Activated CD4-positive, alpha-beta T cell treated with anti-CD3 and anti-CD28 coated beads for 24 hours (primary cell): Measurements from ENCODE around the gene ARPC5L.
A peak's percentile ranks its signal among the peaks of the same experiment; 100 is the strongest.
"Not testable (repeated sequence)": the region's sequence is repeated elsewhere in the genome, so short reads cannot be mapped to it uniquely, and the experiment has no call there.

Experiments used
- DNase-seq, 2 donors: peaks; one replicate each; pipeline ENCODE4 v3.0.0-alpha.2; 2020; ENCODE audit warnings: low read depth in 2 of 2

Gene ARPC5L

DNA sequence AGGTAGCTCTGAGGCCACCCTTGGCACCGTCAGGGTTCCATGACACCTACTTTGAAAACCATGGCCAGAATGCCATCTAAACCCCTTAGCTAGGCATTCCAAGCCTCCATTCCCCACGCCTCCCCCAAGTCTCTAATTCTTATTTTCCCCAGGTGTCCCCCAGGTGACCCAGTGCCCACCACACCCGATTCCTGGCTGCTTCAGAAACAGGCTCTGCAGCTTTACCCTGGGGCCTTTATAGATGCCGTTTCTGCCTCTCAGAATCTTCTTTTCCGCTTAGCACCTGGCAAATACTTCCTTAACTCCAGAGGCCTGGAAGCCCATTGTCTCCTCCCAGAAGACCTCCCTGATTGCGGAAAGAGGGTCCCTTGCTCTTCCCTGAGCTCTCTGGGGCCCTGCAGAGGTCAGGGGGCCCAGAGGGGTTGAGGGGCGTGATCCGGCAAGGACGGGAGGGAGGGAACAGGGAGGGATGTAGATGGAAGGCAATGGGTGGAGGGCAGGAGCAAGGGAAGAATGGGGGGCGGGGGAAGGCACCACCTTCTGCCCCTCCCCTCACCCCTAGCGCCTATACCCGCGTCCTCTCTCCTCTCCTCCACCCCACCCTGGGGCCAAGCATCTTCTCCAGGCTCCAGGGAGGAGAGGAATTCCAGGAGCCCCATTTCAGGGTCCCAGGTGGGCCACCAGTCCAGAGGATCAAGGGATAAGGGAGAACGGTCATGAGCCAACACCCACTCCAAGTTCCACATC, 20.7 kb upstream of the ARPC5L start:
- DNase-seq, result no peak

DNA sequence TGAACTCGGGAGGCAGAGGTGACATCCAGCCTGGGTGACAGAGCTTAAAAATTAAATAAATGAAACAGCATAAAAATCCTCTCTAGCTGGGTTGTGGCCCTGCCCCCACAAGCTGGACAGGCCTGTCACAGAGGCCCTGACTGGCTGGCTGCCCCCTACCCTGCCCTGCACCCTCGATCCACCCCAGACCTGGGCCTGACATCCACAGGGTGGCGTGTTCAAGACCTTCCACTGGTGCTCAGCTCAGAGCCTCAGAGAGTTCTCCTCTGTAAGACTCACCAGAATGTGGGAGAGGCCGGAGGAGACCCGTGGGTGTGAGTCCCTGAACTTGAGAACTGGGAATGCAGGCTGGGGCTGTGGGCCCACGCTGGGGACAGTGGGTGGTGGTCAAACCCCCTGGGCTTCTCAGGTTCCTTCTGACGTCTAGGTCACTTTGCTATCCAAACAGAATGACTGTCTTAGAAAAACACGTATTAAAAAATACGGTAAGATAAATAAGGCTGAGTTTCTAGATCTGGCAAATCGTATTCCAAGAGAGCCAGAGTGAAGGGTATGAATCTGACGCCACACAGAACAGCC, 18.4 kb upstream of the ARPC5L start:
- no peak for DNase-seq

DNA sequence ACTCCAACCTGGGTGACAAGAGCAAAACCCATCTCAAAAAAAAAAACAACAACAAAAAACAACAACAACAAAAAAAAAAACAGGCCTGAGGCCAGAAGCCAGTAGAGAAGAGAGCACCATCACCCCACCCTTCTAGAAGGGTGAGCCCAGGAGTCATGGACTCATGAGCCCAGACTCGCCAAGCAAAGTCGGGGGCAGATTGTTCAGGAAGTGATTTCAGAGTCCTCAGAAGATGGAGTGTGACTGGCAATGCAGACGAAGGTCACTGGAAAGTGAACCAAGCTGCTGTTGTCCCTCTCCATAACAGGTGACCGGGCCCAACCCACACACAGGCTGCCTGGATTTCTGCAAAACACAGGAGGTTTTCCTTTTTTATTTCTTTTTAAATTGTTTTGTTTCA, 17.6 kb upstream of the ARPC5L start:
- DNase-seq, result no peak

DNA sequence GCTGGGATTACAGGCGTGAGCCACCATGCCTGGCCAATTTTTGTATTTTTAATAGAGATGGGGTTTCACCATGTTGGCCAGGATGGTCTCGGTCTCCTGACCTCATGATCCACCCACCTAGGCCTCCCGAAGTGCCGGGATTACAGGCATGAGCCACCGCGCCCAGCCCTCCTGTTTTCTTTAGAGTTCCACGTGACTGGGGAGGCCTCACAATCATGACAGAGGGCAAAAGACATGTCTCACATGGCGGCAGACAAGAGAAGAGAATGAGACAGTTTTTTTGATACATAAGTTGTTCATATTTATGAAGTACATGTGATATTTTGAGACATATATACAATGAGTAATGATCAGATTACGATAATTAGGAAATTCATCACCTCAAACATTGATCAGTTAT, 15.5 kb upstream of the ARPC5L start:
- DNase-seq, result not testable (repeated sequence)

DNA sequence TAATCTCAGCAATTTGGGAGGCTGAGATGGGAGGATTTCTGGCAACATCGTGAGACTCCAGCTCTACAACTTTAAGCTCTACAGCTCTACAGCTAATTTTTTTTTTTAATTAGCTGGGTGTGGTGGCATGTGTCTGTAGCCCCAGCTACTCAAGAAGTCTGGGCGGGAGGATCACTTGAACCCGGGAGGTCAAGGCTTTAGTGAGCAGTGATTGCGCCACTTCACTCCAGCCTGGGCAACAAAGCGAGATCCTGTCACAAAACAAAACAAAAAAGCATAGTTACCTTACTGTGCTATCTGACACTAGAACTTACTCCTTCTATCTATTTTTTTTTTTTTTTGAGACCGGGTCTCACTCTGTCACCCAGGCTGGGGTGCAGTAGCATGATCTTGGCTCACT, 15.0 kb upstream of the ARPC5L start:
- DNase-seq, result no peak

DNA sequence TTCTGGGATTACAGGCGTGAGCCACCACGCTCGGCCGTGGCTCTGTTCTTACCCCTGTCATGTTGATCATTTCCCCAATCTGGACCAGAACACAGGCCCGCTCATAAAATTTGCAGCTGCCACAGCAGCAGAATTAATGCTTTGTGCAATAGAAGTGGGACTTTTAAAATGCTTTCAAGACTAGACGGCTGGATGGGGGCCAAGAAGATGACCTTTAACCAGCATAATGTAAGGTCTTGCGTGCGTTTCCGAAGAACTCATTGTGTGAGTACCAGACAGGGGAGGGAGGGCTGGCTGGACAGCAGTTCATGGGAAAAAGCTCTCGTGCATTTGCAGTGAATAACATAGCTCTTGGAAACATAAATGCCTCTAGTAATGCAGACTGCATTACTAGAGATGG, 12.1 kb upstream of the ARPC5L start:
- DNase-seq, result no peak

DNA sequence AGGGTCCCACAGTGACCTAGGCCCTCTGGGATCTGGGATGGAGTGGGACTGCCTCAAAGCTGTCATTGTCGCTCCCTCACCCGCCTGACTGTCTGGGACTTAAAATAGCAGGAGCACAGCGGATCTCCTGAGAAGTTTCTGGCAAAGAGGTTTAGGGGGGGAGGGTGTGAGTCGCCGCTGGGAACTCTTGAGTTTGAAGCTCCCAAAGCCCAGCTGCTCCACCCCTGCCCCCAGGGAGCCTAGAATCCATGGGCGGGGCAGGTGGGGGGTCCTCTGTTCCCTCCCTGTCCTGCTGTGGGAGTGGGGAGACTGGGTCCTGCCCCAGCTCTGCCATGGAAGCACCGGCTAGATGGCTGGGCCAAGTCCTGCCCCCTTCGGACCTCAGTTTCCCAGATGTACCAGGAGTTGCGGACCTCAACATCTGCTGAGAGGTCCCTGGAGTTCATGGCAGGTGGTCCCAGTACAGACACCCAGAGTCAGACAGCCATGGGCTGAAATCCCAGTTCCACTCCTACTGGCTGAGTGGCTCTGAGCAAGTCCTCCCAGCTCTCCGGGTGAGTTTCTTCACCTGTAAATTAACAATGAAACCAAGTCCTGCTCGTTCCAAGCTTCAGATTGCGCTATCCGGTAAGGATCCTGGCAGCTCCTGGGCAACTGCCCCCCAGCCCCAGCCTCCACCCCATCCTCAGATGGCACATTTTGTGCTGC, 9.7 kb upstream of the ARPC5L start:
- no peak for DNase-seq

DNA sequence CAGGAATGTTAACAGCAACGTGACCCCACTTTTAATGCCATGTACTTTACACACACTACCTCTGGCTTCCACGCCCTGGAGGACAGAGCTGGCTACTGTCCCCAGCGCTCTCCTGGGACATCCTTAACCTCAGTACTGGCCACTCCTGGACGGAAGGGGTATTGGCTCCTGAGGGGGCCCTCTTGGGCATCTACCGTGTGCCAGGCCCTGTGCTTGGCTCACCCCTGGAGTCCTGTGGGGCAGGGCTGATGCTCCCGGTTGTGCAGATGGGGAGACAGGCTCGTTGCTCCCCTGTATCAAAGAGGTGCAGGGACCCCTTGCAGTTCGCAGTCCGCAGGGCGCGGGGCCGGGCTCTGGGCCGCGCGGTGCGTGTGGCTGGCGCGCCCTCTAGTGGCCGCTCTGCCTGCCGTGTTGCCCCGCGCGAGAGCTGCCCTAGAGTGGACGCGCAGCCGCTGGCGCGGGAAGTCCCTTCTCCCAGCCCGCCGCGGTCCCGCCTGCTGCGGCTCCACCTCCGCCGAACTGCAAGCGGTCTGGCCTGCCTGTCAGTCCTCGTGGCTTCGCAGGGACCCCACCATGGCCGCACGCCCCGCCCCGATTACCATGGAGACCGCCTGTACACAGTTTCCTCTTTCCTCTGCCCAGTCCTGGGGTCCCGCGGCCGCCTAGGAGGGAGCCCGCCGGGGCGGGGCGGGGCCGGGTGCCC, 8.9 kb upstream of the ARPC5L start, which contains the start of gene WDR38:
TSS of gene WDR38 (plus strand) at position 632 of the 703 bp plus-strand sequence. CDS start 72 bp downstream, outside the sequence.
- DNase-seq, result peak; percentile 56 to 62

DNA sequence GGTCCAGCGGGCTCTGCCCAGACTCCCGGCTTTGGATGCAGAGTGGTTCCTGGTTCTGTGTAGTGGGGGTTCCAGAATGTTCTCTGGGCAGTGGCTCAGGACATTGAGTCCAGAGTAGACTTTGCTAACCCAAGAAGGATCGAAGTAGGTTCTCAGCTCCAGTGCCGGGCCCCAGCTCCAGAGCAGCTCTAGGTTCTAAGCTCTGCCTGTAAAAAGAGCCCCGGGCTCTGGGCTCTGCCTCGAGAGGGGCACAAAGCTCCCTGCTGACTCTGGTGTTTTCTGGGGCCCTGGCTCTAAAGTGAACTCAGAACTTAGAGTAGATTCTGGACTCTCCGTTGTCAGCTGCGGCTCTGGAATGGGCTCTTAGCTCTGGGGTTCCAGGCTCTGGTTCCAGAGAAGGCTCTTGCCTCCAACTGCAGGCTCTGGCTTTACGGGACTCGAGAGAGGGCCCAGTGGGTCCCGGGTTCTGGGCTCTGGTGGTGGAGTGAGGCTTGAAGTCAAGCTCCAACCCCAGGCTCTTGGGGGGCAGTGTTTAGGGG, 8.3 kb upstream of the ARPC5L start:
- no peak for DNase-seq

DNA sequence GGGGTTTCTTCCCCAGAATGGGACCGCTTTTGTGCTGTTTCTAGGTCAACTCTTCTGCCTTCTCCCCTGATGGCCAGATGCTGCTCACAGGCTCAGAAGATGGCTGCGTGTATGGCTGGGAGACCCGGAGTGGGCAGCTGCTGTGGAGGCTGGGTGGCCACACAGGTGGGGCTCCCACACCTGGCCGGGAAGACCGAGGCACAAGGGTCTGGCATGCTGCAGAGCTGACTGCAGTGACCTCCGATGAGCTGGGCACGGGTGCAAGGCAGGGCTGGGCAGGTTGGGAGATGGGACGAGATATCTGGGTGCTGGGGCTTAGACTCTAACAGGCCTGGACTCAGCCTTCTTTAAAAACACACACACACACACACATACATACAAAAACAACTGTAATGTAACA, 7.8 kb upstream of the ARPC5L start:
- no peak for DNase-seq

DNA sequence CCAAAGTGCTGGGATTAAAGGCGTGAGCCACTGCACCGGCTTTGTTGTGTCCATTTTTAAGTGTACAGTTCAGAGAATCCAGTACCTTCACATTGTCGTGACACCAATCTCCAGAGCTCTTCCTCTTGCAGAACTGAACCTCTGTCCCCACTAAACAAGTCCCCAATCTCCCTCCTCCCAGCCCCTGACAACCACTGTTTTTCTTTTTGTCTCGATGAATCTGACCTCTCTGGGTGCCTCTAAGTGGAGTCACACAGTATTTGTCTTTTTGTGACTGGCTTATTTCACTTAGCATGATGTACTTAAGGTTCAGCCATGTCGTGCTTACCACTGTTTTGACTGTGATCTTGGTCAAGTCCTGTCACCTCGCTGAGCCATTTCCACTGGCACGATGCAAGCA, 7.1 kb upstream of the ARPC5L start:
- no peak for DNase-seq

DNA sequence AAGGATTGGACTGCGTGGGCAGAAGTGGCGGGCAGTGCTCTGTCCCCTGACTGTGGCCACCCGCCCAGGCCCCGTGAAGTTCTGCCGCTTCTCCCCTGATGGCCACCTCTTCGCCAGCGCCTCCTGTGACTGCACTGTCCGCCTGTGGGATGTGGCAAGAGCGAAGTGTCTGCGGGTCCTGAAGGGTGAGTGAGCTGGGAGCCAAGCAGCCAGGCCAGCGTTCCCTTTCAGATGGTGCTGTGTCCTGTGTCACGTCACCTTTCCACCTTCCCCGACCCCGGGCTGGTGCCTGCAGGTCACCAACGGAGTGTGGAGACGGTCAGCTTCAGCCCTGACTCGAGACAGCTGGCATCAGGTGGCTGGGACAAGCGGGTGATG, 6.4 kb upstream of the ARPC5L start:
- DNase-seq, result no peak

DNA sequence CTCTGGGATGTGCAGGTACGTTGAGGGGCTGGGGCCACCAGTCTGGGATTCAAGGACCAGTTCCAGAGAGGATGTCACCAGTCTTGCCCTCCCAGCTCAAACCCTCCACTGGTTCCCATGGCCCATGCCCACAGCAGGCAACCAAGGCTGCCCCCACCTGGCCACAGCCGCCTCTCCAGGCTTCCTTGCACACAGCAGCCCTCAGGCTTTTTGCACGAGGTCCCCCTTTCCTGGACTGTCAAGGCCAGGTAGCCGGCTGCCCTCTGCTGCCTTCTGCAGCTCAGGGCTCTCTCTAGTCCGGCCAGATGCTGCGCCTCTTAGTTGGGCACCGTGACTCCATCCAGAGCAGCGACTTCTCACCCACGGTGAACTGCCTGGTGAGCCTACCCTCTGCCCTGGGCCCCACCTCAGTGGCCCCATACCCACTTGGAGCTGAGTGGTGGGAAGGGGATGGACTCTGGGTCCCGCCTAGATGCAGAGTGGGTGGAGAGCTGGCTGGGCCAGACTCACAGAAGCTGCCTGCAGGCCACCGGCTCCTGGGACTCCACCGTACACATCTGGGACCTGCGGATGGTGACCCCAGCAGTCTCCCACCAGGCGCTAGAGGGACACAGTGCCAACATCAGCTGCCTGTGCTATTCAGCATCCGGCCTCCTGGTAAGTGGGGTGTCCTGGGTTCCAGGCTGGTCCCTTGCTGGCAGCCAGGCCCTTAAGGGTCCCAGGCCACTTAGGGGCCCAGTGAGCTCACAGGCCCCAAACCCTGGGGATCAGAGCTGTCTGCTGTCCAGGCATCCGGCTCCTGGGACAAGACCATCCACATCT, 5.8 kb upstream of the ARPC5L start:
- no peak for DNase-seq

DNA sequence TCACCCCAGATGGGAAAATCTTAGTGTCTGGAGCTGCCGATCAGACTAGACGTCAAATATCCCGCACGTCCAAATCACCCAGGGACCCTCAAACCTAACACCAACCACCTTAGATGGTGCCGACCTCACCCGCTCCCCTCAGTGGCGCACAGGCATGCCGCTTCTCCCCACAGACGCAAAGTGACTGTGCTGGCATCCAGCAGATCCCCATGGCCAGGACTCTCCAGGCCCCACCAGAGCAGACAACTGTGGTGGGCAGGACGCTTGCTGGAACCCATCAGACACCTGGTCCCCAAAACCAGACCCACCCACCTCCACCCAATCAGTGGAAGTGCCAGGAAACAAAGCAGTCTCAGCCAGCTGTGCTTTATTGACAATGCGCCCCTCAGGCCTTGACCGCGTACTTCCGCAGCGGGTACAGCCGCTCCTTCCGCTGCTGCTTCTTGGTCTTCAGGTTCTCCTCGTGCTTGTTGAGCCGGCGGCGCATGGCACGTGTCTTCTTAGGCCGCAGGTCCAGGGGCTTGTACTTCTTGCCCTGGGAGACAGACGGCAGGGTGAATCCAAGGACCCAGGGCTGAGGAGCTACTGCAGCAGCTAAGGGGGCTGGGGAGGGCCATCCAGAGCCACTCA, 4.3 kb upstream of the ARPC5L start:
- DNase-seq, result no peak

DNA sequence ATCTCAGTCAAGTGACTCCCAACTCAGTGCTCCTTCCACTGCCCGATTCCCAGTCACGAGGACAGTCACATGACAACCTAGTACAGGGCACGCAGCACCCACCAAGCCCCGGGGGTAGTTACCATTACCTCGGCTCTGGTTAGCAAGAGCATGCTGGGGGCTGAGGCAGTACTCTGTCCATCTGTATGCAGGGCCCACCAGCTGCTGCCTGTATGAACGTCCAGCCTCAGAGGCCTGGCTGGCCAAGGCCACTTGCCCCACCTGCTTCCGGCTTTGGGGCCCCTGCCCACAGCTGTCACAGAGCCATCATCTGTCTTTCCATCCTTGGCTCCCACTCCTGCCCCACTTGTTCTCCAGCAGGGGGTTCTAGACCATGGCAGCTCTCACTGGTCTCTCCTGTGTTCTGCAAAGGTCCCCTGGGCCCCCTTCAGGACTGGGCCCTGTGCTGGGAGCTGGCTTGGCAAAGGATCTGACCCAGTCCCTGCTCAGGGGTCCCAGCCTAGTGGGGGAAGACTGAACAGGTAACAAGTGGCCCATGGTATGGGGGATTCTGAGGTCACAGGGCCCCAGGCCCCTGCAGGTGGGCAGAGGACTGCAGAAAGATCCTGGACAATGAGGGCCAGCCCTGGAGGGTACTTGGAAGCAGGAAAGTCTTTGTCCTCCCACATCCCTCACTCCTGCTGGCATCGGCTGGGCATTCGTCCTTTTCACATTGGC, 3.4 kb upstream of the ARPC5L start:
- DNase-seq, result no peak

DNA sequence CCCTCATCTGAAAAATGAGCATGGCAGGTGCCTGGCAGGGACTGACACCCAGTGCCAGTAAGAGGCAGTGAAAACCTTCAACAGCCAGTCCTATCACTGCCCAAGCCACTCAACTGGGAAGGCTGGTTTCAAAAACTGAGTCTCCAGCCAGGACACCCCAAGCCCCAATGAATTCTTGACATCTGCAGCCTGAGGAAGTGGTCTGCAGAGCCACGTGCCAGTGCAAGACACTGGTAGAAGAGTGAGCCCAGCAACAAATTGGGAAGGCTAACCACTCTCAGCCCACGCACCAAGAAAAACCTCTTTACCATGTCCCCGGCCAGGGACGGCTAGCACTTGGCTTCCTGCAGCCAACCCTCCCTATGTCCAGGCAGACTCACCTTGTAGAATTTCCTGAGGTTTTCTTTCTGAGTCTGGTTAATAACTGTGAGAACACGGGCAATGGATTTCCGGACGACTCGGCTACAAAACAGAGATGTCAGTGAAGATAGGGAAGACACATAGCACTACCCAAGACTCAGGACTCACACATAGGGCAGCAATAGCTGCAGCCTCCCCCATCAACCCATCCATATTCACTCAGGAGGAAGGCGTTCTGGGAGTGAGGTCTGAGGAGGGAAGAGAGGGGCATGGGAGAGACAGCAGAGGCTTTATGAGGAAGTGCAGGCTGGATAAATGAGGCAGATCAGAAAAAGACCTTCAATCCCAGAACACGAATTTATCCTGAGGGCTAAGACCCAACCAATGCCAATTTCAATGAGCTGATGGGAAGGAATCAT, 1.9 kb upstream of the ARPC5L start:
- DNase-seq, result no peak

DNA sequence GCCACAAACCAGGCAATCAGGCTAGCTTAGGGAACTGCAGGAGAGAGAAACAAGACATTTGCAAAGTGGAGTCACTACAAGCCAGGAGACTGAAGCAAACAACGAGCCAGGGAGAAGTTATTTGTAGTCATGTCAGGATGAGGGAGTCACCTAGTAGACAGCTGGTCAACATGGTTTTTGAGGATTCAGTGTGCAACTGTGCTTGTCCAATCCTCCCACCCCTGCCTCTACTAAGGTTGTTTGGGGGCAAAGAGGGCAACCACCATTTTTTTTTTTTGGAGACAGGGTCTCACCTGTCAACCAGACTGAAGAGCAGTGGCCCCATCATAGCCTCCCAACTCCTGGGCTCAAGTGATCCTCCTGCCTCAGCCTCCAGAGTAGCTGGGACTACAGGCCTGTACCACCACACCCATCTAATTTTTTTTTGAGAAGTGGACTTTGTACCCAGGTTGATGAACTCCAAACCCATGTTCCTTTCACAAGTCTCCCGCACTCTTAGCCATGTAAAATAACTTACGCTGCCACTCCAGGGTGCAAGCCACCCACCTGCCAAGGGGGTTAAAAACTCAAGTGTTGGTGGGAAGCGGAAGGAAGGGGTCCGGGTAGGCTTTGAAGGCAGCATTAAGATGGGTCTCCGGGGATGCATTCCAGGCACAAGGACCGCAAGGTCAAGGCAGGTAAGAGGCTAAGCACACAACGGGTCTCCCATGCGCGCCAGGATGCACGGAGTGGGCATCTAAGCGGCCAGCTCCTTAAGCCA, 1.2 kb upstream of the ARPC5L start:
- DNase-seq, result no peak

DNA sequence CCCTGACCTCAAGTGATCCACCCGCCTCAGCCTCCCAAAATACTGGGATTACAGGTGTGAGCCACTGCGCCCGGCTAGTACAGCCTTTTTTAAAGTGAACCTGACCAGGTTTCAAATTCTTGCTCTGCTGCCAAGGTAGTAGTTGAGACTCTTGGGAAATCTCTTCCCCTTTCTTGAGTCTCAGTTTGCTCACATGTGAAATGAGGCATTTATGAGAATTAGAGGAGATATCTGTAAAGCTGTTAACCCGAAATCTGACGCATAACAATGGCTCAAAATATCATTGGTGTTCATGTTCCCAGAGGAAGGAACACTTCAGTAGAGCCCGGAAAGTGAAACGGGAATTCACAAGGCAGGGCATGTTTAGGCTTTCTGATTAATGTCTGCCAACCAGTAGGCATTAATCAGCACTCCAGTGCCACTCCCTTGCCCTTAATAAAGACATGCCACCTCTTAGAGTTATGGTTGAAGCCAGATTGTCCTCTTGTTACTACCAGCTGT, 1.5 kb downstream of the ARPC5L start:
- DNase-seq, result no peak
